Mesothelial cell of epicardium (in vitro differentiated cells): ENCODE measurements around the gene NOS3. TPM values are rescaled to one million over a fixed set of nuclear protein-coding genes. Genes with fewer than 3 reads are reported as not detected.

Source experiments
- DNase-seq, 2 experiments: peaks; one replicate each; pipeline ENCODE4 v3.0.0; 2021; ENCODE audit warnings: low spot score in 2 of 2; ENCODE audit not compliant: unreplicated experiment in 2 of 2
- H3K27ac Mint-ChIP-seq: 2 replicates; pipeline ENCODE4 v1.8.0; 2021; ENCODE audit warnings: mixed read lengths
- H3K27me3 Mint-ChIP-seq: 2 replicates; pipeline ENCODE4 v1.8.0; 2021; ENCODE audit warnings: low read depth, mixed read lengths
- H3K36me3 Mint-ChIP-seq: 2 replicates; pipeline ENCODE4 v1.8.0; 2021; ENCODE audit warnings: mixed read lengths
- H3K4me1 Mint-ChIP-seq: 2 replicates; pipeline ENCODE4 v1.8.0; 2021; ENCODE audit warnings: mixed read lengths
- H3K4me3 Mint-ChIP-seq: 2 replicates; pipeline ENCODE4 v1.8.0; 2021; ENCODE audit warnings: mild to moderate bottlenecking, moderate library complexity, mixed read lengths
- H3K9me3 Mint-ChIP-seq: 2 replicates; pipeline ENCODE4 v1.8.0; 2021; ENCODE audit warnings: mixed read lengths
- CTCF ChIP-seq: fragments of 200-600 bp; sonication (generic); IDR thresholded peaks from one replicate; pipeline ENCODE4 v1.5.0; 2021; ENCODE audit warnings: antibody characterized with exemption; ENCODE audit not compliant: unreplicated experiment
- total RNA-seq: library from RNA; stranded (reverse); gene quantifications from 3 replicates; pipeline ENCODE4 v1.2.1, GENCODE V29; 2021

The NOS3 gene
- total RNA-seq, 1 donor from 2014 or later: 6.0 TPM

GRCh38 chr7:151063212-151063561 lies 72.4 kb downstream of the NOS3 start:
- Mint-ChIP-seq H3K4me3 (no peak overlapping the region), H3K4me1 (peaks cover 49% of the 10 kb centered on the region), H3K27me3 (no peaks in the 10 kb centered on the region), H3K36me3 (peaks cover 12% of the 10 kb centered on the region), H3K9me3 (no peaks in the 10 kb centered on the region), H3K27ac (peak overlapping the region; percentile 6)
- DNase-seq: no peak
- no peak for TF ChIP-seq CTCF

Other genes starting within 250 kb of the NOS3 start
- gene TMEM176B, start 190.7 kb upstream of the NOS3 start, total RNA-seq: 1.9 to 2.8 TPM (median 2.3 TPM) in 3 replicates
- 2.5 to 3.6 TPM (median 3.1 TPM) in 3 replicates for gene TMEM176A, start 190.2 kb upstream of the NOS3 start, total RNA-seq
- not detected in 3 replicates for gene AOC1, start 138.5 kb upstream of the NOS3 start, total RNA-seq
- 11.2 to 12.3 TPM (median 11.7 TPM) in 3 replicates for gene KCNH2, start 12.7 kb upstream of the NOS3 start, total RNA-seq
- gene ATG9B, start 33.5 kb downstream of the NOS3 start, total RNA-seq: 10.6 to 14.0 TPM (median 11.8 TPM) in 3 replicates
- gene ABCB8, start 37.4 kb downstream of the NOS3 start, total RNA-seq: 39.8 to 48.0 TPM (median 40.7 TPM) in 3 replicates
- gene ASIC3, start 57.5 kb downstream of the NOS3 start, total RNA-seq: 6.1 to 7.9 TPM (median 7.2 TPM) in 3 replicates
- gene CDK5, start 66.9 kb downstream of the NOS3 start, total RNA-seq: 17.0 to 17.5 TPM (median 17.4 TPM) in 3 replicates
- 236 to 249 TPM (median 243 TPM) in 3 replicates for gene SLC4A2, start 68.6 kb downstream of the NOS3 start, total RNA-seq
- gene FASTK, start 89.8 kb downstream of the NOS3 start, total RNA-seq: 86.8 to 97.6 TPM (median 92.5 TPM) in 3 replicates
- 34.7 to 38.4 TPM (median 36.5 TPM) in 3 replicates for gene TMUB1, start 92.5 kb downstream of the NOS3 start, total RNA-seq
- 134 to 146 TPM (median 141 TPM) in 3 replicates for gene AGAP3, start 95.5 kb downstream of the NOS3 start, total RNA-seq
- gene GBX1, start 176.7 kb downstream of the NOS3 start, total RNA-seq: 0.20 TPM in 1 of 3 replicates, not detected in the others
- gene ASB10, start 196.2 kb downstream of the NOS3 start, total RNA-seq: not detected in 3 replicates
- gene H2BK1, start 219.5 kb downstream of the NOS3 start, total RNA-seq: not detected in 3 replicates
- gene ABCF2, start 236.2 kb downstream of the NOS3 start, total RNA-seq: 44.9 to 46.2 TPM (median 45.6 TPM) in 3 replicates
- gene CHPF2, start 241.5 kb downstream of the NOS3 start, total RNA-seq: 55.1 to 56.5 TPM (median 56.2 TPM) in 3 replicates